IPS DF 19.7 (cell line): ENCODE measurements around the gene OIT3.

ENCODE experiments used
- DNase-seq: peaks from one replicate; pipeline ENCODE4 v3.0.0-alpha.2; 2013; ENCODE audit warnings: low read depth, low spot score

OIT3 gene

GRCh38 chr10:72893136-72893798 is at the start of gene OIT3:
Gene OIT3 (plus strand): TSS chr10:72893739. CDS start chr10:72893799, 60 bp downstream.
- DNase-seq: no peak

GRCh38 chr10:72846238-72846637 is 47.3 kb upstream of the OIT3 start:
- no peak for DNase-seq

GRCh38 chr10:72847681-72848080 is 45.9 kb upstream of the OIT3 start:
- no peak for DNase-seq

- DNase-seq: no peak
Measured at GRCh38 chr10:72850861-72851260, 42.7 kb upstream of the OIT3 start.

GRCh38 chr10:72851509-72851908 is 42.0 kb upstream of the OIT3 start:
- DNase-seq: no peak

- no peak for DNase-seq
Measured at GRCh38 chr10:72852508-72852907, 41.0 kb upstream of the OIT3 start.

GRCh38 chr10:72855129-72855528 is 38.4 kb upstream of the OIT3 start:
- no peak for DNase-seq

GRCh38 chr10:72855790-72856189 is 37.7 kb upstream of the OIT3 start:
- no peak for DNase-seq

- no peak for DNase-seq
Measured at GRCh38 chr10:72858067-72858466, 35.5 kb upstream of the OIT3 start.

- no peak for DNase-seq
Measured at GRCh38 chr10:72862957-72863356, 30.6 kb upstream of the OIT3 start.

- DNase-seq: no peak
Measured at GRCh38 chr10:72875250-72876055, 18.1 kb upstream of the OIT3 start.

GRCh38 chr10:72879245-72879644 is 14.3 kb upstream of the OIT3 start:
- DNase-seq: no peak

- no peak for DNase-seq
Measured at GRCh38 chr10:72881291-72881690, 12.2 kb upstream of the OIT3 start.

- DNase-seq: no peak
Measured at GRCh38 chr10:72883861-72884260, 9.7 kb upstream of the OIT3 start.

- DNase-seq: no peak
Measured at GRCh38 chr10:72885953-72886352, 7.6 kb upstream of the OIT3 start.

GRCh38 chr10:72886621-72887020 is 6.9 kb upstream of the OIT3 start:
- no peak for DNase-seq

GRCh38 chr10:72887043-72887442 is 6.5 kb upstream of the OIT3 start:
- DNase-seq: peak; percentile 68

GRCh38 chr10:72888151-72888638 is 5.3 kb upstream of the OIT3 start:
- DNase-seq: no peak

- DNase-seq: no peak
Measured at GRCh38 chr10:72889391-72889831, 4.1 kb upstream of the OIT3 start.

- no peak for DNase-seq
Measured at GRCh38 chr10:72890086-72890485, 3.5 kb upstream of the OIT3 start.

GRCh38 chr10:72895236-72895850 is 1.8 kb downstream of the OIT3 start:
- no peak for DNase-seq

- DNase-seq: no peak
Measured at GRCh38 chr10:72898616-72899015, 5.1 kb downstream of the OIT3 start.
